Adipose tissue (tissue), 3 donors: Measurements from ENCODE around the gene TOLLIP. TPM values are rescaled to one million over a fixed set of nuclear protein-coding genes. Genes with fewer than 3 reads are reported as not detected.
"Not testable (repeated sequence)": the region's sequence is repeated elsewhere in the genome, so short reads cannot be mapped to it uniquely, and the experiment has no call there.

Experiments used
- H3K27ac ChIP-seq: one replicate; pipeline ENCODE4 v1.5.1; 2013; ENCODE audit warnings: low read depth, low read length
- WGBS, 3 donors: extraction: QIAGEN DNeasy Blood & Tissue Kit; methylation state at CpG; one replicate each; pipeline ENCODE4 v1.1.7; 2013; 5-methylcytosine and 5-hydroxymethylcytosine counted together
- polyA plus RNA-seq, 3 donors: library from polyadenylated mRNA; stranded (reverse); fragments of 200-250 nt; gene quantifications; one replicate each; pipeline ENCODE4 v1.2.3, GENCODE V29; 2013
- donor health status: healthy with polysubstance abuse.
- donor health status: Bipolar disorder and iron deficiency.
- donor health status: healthy.

The TOLLIP gene
- polyA plus RNA-seq, 3 donors: 30.0 to 36.9 (median 30.7) TPM

DNA sequence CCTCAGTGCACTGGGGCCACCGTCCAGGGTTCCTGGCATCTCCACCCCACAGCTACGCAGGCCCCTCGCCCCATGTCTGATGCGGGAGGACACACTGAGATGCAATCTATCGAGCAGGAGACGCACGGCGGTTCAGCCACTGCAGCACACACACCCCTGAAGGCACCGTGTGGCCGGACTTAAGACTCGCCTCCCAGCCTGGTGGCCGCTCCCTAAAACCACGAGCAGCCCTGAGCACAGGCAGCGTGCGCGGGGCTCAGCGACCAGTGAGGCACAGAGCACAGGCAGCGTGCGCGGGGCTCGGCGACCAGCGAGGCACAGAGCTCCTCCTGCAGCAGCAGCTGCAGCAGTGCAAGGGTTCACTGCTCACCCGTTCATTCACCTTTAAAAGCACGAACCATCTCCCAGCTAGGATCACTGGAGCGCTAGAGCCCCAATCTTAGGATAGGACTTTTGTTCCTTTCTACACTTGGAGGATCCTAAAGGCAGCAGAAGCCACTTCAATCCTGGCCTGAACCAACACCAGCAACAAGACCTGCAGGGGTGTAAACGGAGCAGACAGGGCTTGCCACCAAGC, 31.4 kb downstream of the TOLLIP start:
- 92 to 94% (median 93%) methylated on average over 27 of the region's 27 CpGs for WGBS, 3 donors
- H3K27ac ChIP-seq: no peak overlapping the region

DNA sequence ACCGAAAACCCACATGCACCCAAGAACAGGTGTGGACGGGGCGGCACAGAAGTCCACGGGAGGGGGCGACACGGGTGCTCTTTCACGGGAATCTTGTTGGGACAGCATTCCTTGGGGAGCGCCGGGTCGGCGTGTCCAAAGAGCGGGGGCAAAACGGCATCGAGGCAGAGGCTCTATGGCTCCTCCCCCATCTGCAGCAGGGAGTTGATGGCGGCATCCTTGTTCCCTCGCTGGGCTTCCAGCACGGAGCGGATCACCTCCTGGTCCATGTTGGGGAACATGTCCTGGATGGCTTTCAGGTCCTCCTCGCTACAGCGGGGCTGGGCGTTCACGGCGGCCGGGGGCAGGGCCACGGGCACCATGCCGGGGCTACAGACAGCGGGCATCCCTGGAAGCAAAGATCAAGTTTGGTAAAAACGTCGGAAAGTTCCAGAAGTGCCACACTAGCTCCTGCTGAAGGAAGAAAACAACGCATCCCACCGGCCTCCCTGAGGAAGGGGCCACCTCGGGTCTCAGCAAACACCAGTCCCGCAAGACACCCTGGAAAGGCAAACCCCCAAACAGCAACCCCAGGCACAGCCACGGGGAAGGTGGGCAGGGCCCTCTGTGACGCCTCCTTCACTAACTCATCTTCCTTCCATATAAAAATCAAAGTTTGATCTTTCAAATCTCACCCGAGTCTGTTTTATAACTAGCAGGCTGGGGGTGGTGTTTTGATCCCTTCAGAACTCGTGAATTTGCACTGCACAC, 32.4 kb downstream of the TOLLIP start:
- 90 to 92% (median 92%) methylated on average over 37 of the region's 37 CpGs for WGBS, 3 donors
- H3K27ac ChIP-seq: no peak overlapping the region

DNA sequence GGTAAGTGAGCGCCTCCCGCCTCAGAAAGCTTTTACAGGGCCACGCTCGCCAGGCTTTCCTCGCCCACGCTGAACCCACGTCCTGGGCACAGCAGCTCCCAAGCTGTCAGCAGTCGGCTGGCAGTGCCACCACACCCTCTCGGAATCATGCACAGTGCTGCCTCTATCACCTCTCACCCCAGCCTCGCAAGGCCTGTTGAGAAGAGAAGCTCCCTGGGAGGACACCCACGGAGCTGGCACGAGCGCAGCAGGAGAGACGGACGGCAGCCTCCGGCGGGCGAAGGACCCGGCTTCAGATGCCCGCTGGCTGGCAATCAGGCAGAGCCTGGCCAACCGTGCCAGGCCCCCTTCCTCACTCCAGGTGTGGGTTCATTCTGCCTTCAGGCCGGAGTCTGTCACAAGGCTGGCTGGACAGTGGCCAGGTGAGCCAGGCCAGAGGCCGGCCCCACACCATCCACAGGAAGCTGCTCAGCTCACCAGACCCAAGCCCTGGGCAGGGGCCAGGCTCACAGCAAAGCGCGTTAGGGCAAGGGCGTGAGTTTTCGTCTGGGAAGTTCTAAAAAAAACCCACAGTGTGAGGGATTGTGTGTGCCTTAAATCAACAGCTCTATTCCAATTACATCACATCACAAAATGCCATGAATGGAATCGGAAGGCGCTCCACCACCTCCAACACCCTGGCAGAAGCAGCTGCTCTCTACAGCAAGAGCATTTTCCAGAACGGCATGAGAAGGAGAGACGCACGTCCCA, 33.2 kb downstream of the TOLLIP start:
- 82 to 88% (median 83%) methylated on average over 30 to 32 of the region's 32 CpGs for WGBS, 3 donors
- H3K27ac ChIP-seq: no peak overlapping the region

DNA sequence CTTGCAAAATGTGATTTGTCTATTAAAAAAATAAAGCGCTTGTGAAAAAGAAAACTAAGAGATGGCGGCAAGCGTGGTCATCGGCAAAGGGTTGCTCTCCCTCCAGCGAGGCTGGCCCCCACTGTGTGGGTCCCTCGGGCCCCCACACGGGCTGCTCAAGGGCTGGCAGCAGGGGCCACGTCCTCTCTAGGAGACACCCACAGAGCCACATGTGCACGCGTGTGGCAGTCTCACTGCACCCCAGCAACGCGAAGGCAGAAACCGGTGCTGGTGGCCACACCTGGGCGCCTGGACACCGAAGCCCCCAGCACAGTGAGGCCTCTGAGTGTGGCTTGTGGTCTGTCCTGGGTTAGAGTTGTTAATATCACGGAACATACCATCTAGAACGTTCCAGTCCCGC, 34.4 kb downstream of the TOLLIP start:
- no peak overlapping the region for H3K27ac ChIP-seq
- WGBS, 3 donors: 89 to 90% (median 90%) methylated on average over 18 of the region's 18 CpGs

DNA sequence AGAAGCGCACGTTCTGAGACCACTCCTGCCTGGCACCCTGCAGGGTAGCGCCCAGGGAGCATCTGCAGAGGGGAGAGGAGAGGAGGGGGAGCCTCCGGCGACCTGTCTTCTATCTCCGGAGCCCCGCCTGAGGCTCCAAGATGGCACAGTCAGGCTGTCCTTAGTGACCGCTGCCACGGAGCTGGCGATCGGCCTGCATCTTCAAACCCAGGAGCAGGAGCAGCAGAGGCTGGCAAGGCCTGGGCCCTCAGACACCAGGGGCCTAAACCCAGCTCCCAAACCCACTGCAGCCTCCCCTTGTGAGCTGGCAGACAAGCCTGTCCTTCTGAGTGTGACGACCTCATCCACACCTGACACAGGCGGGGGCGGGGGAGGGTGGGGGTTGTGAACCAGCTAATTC, 34.9 kb downstream of the TOLLIP start:
- no peak overlapping the region for H3K27ac ChIP-seq
- 91 to 93% (median 93%) methylated on average over 14 of the region's 14 CpGs for WGBS, 3 donors

DNA sequence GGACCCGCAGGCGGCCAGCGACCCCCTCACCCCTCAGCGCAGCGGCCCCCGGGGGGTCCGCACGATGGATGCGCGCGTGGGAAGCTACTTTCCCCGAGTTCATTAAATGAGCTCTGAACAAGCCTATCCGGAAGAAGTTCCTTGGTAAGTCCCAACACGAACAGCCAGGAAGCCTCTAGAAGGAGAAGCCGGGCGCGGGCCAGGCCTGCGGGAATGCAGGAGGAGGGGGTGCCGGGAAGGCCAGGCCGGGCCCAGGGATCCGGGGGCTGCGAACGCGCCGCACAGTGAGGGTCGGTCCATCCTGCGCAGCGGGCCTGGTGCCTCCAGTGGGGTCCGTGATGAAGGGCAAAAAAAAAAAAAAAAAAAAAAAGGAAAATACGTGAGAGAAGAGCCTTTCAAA, 36.9 kb downstream of the TOLLIP start:
- H3K27ac ChIP-seq: no peak overlapping the region
- WGBS, 3 donors: 86 to 93% (median 90%) methylated on average over 29 to 30 of the region's 30 CpGs

DNA sequence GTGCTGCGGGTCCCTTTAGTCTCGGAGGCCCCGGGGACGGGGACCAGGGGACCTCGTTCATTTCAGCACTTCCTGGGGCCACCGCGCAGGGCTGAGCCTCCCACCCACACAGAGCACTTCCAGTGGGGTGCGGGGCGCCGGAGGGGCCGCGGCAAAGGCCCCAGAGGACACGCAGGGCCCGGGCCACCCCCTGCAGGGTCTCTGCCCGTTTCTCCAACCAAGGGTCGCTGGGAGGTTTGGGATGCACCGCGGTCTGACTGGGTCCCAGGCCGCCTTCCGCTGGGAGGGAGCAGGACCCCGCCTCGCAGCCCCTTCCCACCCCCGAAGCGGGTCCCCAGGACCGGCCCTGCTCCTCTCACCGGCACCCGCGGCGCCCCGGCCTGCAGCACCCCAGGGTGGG, 37.5 kb downstream of the TOLLIP start:
- 85 to 93% (median 90%) methylated on average over 26 to 30 of the region's 30 CpGs for WGBS, 3 donors
- no peak overlapping the region for H3K27ac ChIP-seq

DNA sequence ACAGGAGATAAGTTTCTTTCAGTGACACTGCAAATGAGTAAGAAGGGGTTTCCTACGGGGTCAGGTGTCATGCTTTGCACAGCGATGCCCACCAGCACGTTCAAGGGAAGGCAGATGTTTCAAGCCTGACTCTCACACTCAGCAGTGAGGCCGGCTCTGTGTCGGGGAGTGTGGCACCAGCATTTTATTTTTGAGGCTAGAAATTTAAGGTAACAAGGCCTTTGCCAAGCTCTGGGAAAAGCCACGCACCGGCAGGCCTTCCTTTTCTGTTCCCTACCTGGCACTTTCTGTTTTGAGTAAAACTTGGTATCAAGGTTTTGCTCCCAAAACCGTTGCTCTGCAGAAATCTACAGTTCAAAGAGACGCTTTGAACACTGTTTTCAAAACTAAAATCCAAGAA, 38.0 kb downstream of the TOLLIP start:
- no peak overlapping the region for H3K27ac ChIP-seq
- 82 to 84% (median 83%) methylated on average over 9 of the region's 9 CpGs for WGBS, 3 donors

DNA sequence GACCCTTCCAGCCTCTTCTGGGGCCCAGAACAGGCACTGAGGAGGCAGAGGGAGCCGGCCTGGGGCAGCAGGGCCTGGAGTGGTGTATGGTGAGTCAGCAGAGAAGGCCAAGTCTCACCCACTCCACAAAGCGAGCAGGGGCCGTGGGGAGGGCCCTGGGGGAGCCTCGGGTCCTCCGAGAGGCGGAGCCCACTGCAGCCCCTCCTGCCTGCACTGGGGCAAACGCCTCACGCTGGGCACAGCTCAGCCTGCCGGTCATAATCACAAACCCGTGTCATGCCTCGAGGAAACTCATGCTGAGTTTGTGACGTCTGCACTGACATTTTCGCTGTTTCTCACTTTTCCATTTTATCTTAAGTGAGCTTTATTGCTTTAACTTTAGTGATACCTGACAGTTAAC, 38.4 kb downstream of the TOLLIP start:
- 68 to 73% (median 69%) methylated on average over 13 of the region's 13 CpGs for WGBS, 3 donors

DNA sequence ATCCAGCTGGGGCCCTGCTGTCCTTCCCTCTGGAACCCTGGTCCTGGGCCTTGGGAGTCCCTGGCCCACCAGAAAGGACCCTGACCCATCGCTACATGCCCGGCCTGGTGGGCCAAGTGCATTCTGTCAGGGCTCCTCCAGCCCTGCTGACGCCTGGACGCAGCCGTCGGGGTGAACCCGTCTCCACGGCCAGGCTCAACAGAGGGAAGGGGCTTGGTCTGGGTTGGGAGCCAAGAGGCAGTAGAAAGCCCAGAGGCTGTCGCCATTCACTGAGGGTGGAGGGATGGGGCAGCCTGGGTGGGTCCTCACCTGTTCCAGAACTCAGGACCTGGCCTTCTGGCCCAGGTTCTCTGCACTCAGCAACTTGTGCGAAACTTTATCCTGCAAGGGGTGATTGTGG, 39.0 kb downstream of the TOLLIP start:
- WGBS, 3 donors: 91 to 93% (median 92%) methylated on average over 10 of the region's 10 CpGs
- H3K27ac ChIP-seq: no peak overlapping the region

More for the DNA sequence above, 38.4 kb downstream of the TOLLIP start:
- no peak overlapping the region for H3K27ac ChIP-seq

DNA sequence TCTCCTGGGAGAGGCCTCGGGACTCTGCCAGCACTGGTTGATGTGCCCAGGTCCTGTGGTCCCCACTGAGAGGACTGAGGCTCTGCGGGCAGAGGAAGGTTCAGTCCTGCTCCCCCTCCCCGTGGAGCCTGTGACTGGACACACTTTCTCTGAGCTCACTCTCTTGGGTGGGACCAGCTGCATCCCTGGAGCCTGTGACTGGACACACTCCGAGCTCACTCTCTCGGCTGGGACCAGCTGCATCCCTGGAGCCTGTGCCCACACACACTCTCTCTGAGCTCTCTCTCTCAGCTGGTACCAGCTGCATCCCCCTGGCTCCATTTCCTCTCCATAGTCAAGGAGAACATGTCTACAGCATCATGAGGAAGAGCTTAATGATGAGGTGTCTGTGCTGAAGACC, 39.5 kb downstream of the TOLLIP start:
- 85 to 95% (median 88%) methylated on average over 5 of the region's 5 CpGs for WGBS, 3 donors
- H3K27ac ChIP-seq: no peak overlapping the region

DNA sequence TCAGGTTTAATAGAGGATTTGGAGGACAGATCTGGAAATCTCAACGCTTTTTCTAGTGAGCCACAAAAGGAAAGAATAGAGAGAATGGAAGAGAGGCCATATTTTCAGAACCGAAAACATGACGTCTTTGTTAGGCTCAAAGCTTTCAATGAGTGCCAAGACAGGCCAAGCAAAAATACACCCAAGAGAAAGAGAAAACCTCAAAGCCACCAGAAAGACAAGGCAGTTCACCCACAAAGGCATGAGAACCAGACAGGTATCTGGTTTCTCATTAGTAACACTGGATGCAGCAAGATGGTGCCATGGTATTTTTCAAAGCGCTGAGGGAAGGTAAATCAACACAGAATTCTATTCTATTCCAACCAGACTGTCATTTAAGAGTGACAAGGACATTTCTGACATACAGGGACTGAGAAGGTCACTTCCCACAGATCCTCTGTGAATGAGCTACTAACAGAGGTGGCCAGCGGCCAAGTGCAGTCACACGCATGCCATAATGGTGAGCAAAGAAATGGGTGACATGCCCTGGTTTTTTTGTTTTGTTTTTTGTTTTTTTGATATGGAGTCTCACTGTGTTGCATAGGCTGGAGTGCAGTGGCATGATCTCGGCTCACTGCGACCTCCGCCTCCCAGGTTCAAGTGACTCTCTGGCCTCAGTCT, 41.9 kb downstream of the TOLLIP start:
- no peak overlapping the region for H3K27ac ChIP-seq
- 87 to 91% (median 87%) methylated on average over 9 of the region's 9 CpGs for WGBS, 3 donors

DNA sequence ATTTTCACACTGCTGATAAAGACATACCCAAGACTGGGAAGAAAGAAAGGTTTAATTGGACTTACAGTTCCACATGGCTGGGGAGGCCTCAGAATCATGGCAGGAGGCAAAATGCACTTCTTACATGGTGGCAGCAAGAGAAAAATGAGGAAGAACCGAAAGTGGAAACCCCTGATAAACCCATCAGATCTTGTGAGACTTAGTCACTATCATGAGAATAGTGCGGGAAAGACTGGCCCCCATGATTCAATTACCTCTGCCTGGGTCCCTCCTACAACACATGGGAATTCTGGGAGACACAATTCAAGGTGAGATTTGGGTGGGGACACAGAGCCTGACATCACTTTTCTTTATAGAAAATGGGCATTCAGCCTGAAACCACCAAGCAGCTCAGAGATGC, 42.5 kb downstream of the TOLLIP start:
- not testable (repeated sequence) for H3K27ac ChIP-seq
- 84 to 87% (median 86%) methylated on average over 2 of the region's 2 CpGs for WGBS, 3 donors

DNA sequence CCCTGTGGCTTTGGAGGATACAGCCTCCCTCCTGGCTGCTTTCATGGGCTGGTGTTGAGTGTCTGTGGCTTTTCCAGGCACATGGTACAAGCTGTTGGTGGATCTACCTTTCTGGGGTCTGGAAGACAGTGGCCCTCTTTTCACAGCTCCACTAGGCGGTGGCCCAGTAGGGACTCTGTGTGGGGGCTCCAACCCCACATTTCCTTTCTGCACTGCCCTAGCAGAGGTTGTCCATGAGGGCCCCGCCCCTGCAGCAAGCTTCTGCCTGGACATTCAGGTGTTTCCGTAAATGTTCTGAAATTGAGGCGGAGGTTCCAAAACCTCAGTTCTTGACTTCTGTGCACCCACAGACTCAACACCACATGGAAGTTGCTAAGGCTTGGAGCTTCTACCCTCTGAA, 44.0 kb downstream of the TOLLIP start:
- H3K27ac ChIP-seq: not testable (repeated sequence)
- WGBS, 3 donors: 95 to 98% (median 95%) methylated on average over 4 of the region's 4 CpGs

DNA sequence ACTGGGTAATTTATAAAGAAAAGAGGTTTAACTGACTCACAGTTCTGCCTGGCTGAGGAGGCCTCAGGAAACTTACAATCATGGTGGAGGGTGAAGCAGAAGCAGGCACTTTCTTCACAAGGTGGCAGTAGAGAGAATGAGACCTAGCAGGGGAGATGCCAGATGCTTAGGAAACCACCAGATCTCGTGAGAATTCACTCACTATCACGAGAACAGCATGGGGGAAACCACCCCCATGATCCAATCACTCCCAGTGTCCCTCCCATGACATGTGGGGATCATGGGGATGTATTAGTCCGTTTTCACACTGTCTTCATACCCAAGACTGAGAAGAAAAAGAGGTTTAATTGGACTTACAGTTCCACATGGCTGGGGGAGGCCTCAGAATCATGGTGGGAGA, 45.0 kb downstream of the TOLLIP start:
- H3K27ac ChIP-seq: not testable (repeated sequence)
- WGBS, 3 donors: 27 to 31% (median 27%) methylated on average over 3 of the region's 3 CpGs

DNA sequence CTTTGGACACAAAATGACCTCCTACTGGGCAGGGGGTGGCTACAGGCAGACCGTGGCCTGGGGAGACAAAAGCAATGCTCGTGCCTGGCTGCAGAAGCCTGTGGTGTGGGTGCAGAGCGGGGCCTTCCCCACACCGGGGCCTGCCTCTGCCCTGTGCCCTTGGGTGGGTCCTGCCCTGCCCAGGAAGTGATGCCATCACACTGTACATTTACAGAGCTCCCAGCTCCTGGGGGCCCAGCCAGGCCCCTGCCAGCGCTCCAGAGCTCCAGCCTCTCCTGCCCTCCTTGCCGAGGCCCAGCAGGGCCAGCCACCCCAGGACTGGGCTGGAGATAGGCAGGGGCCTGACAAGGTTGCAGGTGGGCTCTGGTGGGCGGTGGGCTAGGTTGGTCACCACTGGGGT, 46.4 kb downstream of the TOLLIP start:
- 33 to 38% (median 36%) methylated on average over 6 to 7 of the region's 7 CpGs for WGBS, 3 donors
- no peak overlapping the region for H3K27ac ChIP-seq

DNA sequence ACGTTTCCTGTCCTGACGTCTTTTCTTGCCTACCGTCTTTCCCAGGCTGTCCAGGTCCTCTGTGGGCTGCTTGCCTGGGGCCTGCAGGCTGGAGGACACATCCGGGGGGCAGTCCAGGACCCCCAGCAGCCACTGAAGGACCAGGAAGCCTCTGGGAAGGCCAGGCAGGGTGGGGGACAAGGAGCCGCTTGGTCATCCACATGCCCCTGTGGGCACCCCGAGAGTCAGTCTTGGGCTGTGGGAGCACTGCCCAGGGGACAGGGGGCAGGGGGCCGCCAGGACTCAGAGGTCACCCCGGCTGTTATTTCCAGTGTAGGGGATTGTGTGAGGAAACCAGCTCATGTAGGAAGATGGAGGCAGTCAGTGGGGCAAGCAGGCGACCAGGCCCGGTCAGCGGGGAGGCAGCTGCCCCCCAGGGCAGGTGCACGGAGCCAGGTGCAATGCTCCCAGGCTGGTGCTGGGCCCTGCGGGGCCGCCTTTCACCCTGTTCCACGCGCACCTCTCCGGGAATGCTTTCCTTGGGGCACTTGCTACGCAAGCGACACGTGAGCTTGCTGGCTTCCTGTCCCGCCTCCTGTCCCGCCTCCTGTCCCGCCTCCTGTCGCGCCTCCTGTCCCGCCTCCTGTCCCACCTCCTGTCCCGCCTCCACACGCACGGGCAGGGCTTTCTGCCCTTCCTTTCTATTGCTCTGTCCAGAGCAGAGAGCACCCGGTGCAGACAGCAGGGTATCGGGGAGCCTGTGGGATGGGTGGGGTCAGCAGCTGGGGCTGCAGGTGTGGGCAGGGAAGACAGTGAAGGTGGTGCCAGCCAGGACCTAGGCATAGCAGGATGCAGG, 47.0 kb downstream of the TOLLIP start:
- WGBS, 3 donors: 9 to 16% (median 16%) methylated on average over 29 to 31 of the region's 31 CpGs
- H3K27ac ChIP-seq: no peak overlapping the region
